Loucy (cell line): ENCODE data around the gene TAF11L8.
"Not testable (repeated sequence)": the region's sequence is repeated elsewhere in the genome, so short reads cannot be mapped to it uniquely, and the experiment has no call there.

ENCODE experiments used
- CTCF ChIP-seq: fragments of 200-600 bp; sonication (generic); conservative IDR thresholded peaks from 2 replicates; pipeline ENCODE4 v1.5.1; 2014; ENCODE audit warnings: mild to moderate bottlenecking, antibody characterized with exemption, low read length
- EZH2phosphoT487 ChIP-seq: fragments of 200-600 bp; IDR thresholded peaks from 2 replicates; pipeline ENCODE4 v1.6.1; 2018; ENCODE audit warnings: antibody characterized with exemption, mild to moderate bottlenecking, moderate library complexity, borderline replicate concordance

- TF ChIP-seq EZH2phosphoT487, CTCF: not testable (repeated sequence)
Observed at GRCh38 chr5:17597728-17598127, 7.0 kb upstream of the TAF11L8 start, which contains the start of gene TAF11L10.
